Osteocyte (in vitro differentiated cells): Measurements from ENCODE around the gene CELSR2. TPM values are rescaled to one million over a fixed set of nuclear protein-coding genes. Genes with fewer than 3 reads are reported as not detected.

Source experiments
- DNase-seq: peaks from one replicate; pipeline ENCODE4 v3.0.0; 2021; ENCODE audit warnings: mixed read lengths; ENCODE audit not compliant: unreplicated experiment; ENCODE audit errors: extremely low spot score
- H3K27ac Mint-ChIP-seq: one replicate; pipeline ENCODE4 v1.8.0; 2021; ENCODE audit warnings: mild to moderate bottlenecking, mixed read lengths; ENCODE audit not compliant: unreplicated experiment
- H3K27me3 Mint-ChIP-seq: one replicate; pipeline ENCODE4 v1.8.0; 2021; ENCODE audit warnings: mixed read lengths; ENCODE audit not compliant: unreplicated experiment
- H3K36me3 Mint-ChIP-seq: one replicate; pipeline ENCODE4 v1.8.0; 2021; ENCODE audit warnings: mixed read lengths; ENCODE audit not compliant: unreplicated experiment
- H3K4me1 Mint-ChIP-seq: one replicate; pipeline ENCODE4 v1.8.0; 2021; ENCODE audit warnings: mixed read lengths; ENCODE audit not compliant: unreplicated experiment
- H3K4me3 Mint-ChIP-seq: one replicate; pipeline ENCODE4 v1.8.0; 2021; ENCODE audit warnings: mild to moderate bottlenecking, moderate library complexity, mixed read lengths; ENCODE audit not compliant: unreplicated experiment
- H3K9me3 Mint-ChIP-seq: one replicate; pipeline ENCODE4 v1.8.0; 2021; ENCODE audit warnings: mixed read lengths; ENCODE audit not compliant: unreplicated experiment
- total RNA-seq: library from RNA; stranded (reverse); gene quantifications from 2 replicates; pipeline ENCODE4 v1.2.1, GENCODE V29; 2021
- TF ChIP-seq, protein P1 (sequence below): fragments of 200-600 bp; sonication (generic); IDR thresholded peaks from 2 replicates; pipeline ENCODE4 v1.5.0; 2021; ENCODE audit warnings: antibody characterized with exemption, mild to moderate bottlenecking, moderate library complexity

CELSR2 gene
- total RNA-seq, 1 donor from 2014 or later, result 10.3 TPM

DNA sequence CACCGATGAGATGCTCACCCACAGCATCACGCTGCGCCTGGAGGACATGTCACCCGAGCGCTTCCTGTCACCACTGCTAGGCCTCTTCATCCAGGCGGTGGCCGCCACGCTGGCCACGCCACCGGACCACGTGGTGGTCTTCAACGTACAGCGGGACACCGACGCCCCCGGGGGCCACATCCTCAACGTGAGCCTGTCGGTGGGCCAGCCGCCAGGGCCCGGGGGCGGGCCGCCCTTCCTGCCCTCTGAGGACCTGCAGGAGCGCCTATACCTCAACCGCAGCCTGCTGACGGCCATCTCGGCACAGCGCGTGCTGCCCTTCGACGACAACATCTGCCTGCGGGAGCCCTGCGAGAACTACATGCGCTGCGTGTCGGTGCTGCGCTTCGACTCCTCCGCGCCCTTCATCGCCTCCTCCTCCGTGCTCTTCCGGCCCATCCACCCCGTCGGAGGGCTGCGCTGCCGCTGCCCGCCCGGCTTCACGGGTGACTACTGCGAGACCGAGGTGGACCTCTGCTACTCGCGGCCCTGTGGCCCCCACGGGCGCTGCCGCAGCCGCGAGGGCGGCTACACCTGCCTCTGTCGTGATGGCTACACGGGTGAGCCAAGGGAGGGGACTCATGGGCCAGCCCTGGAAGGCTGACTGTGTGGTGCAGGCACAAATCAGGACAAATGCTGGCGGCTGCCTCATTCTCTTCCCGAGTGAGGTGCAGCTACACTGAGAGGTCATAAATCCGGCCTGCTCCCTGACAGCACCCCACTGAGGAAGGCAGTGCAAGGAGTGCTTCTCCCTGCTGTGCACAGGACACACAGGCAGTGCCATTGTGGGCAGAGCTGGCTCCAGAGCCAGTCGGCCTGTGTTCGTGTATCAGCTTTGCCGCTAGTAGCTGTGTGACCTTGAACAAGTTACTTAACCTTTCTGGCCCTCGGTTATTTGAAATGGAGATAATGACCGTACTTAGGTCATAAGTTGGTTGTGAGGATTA, 9.4 kb downstream of the CELSR2 start:
- no peak for DNase-seq
- Mint-ChIP-seq H3K36me3 (peaks cover 2% of the 10 kb centered on the region), H3K4me3 (no peak overlapping the region), H3K27me3 (no peaks in the 10 kb centered on the region), H3K27ac (no peak overlapping the region), H3K9me3 (no peaks in the 10 kb centered on the region), H3K4me1 (peaks cover 24% of the 10 kb centered on the region)
- TF ChIP-seq, protein P1, sequence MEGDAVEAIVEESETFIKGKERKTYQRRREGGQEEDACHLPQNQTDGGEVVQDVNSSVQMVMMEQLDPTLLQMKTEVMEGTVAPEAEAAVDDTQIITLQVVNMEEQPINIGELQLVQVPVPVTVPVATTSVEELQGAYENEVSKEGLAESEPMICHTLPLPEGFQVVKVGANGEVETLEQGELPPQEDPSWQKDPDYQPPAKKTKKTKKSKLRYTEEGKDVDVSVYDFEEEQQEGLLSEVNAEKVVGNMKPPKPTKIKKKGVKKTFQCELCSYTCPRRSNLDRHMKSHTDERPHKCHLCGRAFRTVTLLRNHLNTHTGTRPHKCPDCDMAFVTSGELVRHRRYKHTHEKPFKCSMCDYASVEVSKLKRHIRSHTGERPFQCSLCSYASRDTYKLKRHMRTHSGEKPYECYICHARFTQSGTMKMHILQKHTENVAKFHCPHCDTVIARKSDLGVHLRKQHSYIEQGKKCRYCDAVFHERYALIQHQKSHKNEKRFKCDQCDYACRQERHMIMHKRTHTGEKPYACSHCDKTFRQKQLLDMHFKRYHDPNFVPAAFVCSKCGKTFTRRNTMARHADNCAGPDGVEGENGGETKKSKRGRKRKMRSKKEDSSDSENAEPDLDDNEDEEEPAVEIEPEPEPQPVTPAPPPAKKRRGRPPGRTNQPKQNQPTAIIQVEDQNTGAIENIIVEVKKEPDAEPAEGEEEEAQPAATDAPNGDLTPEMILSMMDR, result no peak

DNA sequence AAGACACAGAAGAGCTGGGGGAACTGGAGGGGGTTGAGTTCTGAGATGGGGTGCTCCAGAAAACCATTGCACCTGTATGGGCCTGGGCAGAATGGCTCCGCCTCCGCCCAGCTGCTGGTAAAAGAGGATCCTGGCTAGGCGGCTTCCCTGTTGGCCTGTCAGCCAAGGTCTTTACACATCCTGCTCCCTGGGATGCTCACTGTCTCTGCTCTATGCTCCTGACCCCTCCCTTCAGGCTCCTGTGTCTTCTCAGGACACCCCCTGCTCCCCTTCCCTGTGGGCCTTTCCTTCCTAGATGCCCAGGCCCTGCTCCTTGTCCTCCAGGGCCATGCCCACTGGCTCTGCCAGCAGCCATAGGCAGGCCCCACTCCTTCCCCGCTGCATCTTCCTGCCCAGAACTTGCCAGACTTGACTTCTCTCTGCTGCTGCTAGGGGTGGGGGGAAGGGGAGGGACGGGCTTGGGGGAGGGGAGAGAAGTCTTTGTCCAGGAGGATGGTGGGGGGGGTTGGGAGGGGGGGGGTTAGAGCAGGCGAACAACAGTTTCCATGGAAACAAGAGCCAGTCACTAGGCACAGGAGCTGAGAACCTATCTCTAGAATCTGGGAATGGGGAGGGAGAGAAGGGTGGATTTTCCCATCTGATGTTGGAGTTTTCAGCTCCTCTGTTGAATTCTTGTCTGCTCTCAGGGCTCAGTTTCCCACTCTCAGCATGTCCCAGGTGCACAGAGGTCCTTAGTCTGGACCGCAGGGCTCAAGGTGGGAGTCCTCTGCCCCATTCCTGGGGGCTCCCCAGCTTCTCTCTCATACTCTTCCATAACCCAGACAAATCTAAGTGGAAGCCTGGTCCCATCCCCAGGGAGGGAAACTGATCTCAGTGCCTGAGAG, 10.6 kb downstream of the CELSR2 start:
- TF ChIP-seq, protein P1, result no peak
- DNase-seq, result no peak
- Mint-ChIP-seq H3K27me3 (no peaks in the 10 kb centered on the region), H3K4me3 (no peak overlapping the region), H3K36me3 (peaks cover 2% of the 10 kb centered on the region), H3K27ac (no peak overlapping the region), H3K9me3 (no peaks in the 10 kb centered on the region), H3K4me1 (peaks cover 13% of the 10 kb centered on the region)

DNA sequence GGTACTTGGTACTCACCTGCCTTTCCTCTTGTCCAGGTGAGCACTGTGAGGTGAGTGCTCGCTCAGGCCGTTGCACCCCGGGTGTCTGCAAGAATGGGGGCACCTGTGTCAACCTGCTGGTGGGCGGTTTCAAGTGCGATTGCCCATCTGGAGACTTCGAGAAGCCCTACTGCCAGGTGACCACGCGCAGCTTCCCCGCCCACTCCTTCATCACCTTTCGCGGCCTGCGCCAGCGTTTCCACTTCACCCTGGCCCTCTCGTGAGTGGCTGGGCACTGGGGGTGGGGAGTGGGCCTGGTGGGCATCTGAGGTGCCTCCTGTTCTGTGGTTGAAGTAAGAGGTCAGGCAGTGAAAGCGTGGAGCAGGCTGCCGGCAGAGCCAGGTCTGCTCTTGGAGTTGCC, 11.7 kb downstream of the CELSR2 start:
- no peak for DNase-seq
- no peak overlapping the region for H3K27ac Mint-ChIP-seq
- no peaks in the 10 kb centered on the region for H3K9me3 Mint-ChIP-seq
- no peaks in the 10 kb centered on the region for H3K27me3 Mint-ChIP-seq
- TF ChIP-seq, protein P1, result no peak
- peaks cover 2% of the 10 kb centered on the region for H3K36me3 Mint-ChIP-seq
- H3K4me3 Mint-ChIP-seq, result no peak overlapping the region
- H3K4me1 Mint-ChIP-seq, result peaks cover 8% of the 10 kb centered on the region

DNA sequence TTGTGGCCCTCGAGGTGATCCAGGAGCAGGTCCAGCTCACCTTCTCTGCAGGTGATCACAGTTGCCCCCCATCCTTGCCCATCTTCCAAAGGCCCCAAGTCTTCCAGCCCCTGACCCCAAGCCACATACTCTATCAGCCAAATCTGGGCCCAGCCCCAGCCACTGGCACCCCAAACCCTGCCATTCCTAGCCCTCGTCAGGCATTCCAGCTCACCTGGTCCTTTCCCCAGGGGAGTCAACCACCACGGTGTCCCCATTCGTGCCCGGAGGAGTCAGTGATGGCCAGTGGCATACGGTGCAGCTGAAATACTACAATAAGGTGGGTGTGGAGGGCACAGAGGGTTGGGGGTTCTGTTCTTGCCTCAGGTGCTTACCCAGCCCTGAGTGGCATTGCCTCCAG, 12.2 kb downstream of the CELSR2 start:
- Mint-ChIP-seq H3K27ac (no peak overlapping the region), H3K27me3 (no peaks in the 10 kb centered on the region), H3K9me3 (no peaks in the 10 kb centered on the region), H3K4me3 (no peak overlapping the region), H3K4me1 (peaks cover 8% of the 10 kb centered on the region), H3K36me3 (peaks cover 2% of the 10 kb centered on the region)
- no peak for DNase-seq
- TF ChIP-seq, protein P1, result no peak
